Naive B cell (primary cell): ENCODE measurements around the gene TASL. TPM values are rescaled to one million over a fixed set of nuclear protein-coding genes. Genes with fewer than 3 reads are reported as not detected.
"Not testable (repeated sequence)": the region's sequence is repeated elsewhere in the genome, so short reads cannot be mapped to it uniquely, and the experiment has no call there.

Source experiments
- ATAC-seq, 2 donors: fragments of 150-1000 bp; cut with Tn5 transposase; 2 replicates each; pipeline ENCODE4 v1.10.0; 2021; ENCODE audit warnings: low read depth in 2 of 2, mild to moderate bottlenecking in 2 of 2, moderate library complexity in 2 of 2
- DNase-seq: peaks from one replicate; pipeline ENCODE4 v3.0.0; 2022
- H3K27ac Mint-ChIP-seq, 6 donors: one replicate each; pipeline ENCODE4 v1.8.0; 2020 to 2022; ENCODE audit warnings: mild to moderate bottlenecking in 6 of 6, mixed read lengths in 6 of 6, moderate library complexity in 5 of 6, inconsistent platforms in 2 of 6
- H3K27me3 Mint-ChIP-seq, 3 donors: one replicate each; pipeline ENCODE4 v1.8.0; 2021 to 2022; ENCODE audit warnings: mixed read lengths in 3 of 3, mild to moderate bottlenecking in 1 of 3
- H3K36me3 Mint-ChIP-seq, 2 donors: one replicate each; pipeline ENCODE4 v1.8.0; 2020 to 2022; ENCODE audit warnings: mixed read lengths in 2 of 2, inconsistent platforms in 1 of 2, mild to moderate bottlenecking in 1 of 2
- H3K4me1 Mint-ChIP-seq, 3 donors: one replicate each; pipeline ENCODE4 v1.8.0; 2020 to 2022; ENCODE audit warnings: mixed read lengths in 3 of 3, inconsistent platforms in 1 of 3, mild to moderate bottlenecking in 1 of 3, moderate library complexity in 1 of 3
- H3K4me3 Mint-ChIP-seq, 8 donors: one replicate each; pipeline ENCODE4 v1.8.0; 2020 to 2022; ENCODE audit warnings: mild to moderate bottlenecking in 8 of 8, mixed read lengths in 8 of 8, moderate library complexity in 8 of 8, inconsistent platforms in 2 of 8
- H3K9me3 Mint-ChIP-seq, 7 donors: one replicate each; pipeline ENCODE4 v1.8.0; 2020 to 2022; ENCODE audit warnings: mixed read lengths in 7 of 7, mild to moderate bottlenecking in 5 of 7, inconsistent platforms in 2 of 7, moderate library complexity in 1 of 7
- polyA plus RNA-seq, 6 donors: library from polyadenylated mRNA; unstranded; fragments of 300-500 nt; fragmentation: Illumina TruSeq; gene quantifications; one replicate each; pipeline ENCODE4 v1.2.3, GENCODE V29; 2021; ENCODE audit warnings: low read depth in 6 of 6

Gene TASL
- polyA plus RNA-seq, 6 donors from 2014 or later, result 15.2 to 39.8 (median 32.9) TPM

DNA sequence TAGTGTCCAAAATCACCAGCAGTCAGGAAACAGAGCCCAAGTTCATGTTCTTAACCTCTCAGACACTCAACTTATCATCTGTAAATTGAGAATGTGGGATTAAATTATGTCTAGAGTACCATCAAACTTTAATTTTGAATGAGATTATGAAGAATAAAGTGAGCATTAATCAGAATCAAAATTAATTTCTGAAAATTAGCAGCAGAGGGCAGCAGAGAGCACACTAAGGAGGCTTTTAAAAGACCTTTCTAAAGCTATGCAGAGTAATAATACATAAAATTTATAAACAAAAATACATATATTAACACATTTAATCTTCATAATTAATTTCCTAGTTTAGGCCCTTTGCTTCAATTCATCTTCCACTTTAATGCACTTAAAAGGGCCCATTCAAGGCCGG is 7.1 kb downstream of the TASL start:
- Mint-ChIP-seq H3K36me3 (peaks cover 11 to 15% of the 10 kb centered on the region in 2 donors), H3K4me1 (peaks cover 34 to 49% (median 36%) of the 10 kb centered on the region in 3 donors), H3K4me3 (peak overlapping the region in 1 of 8 donors; percentile 36), H3K9me3 (no peaks in the 10 kb centered on the region), H3K27me3 (no peaks in the 10 kb centered on the region), H3K27ac (peak overlapping the region in 3 of 6 donors; percentile 62 to 77 (median 69))
- peak; percentile 33 for DNase-seq
- ATAC-seq, result peak; percentile 25 to 33

DNA sequence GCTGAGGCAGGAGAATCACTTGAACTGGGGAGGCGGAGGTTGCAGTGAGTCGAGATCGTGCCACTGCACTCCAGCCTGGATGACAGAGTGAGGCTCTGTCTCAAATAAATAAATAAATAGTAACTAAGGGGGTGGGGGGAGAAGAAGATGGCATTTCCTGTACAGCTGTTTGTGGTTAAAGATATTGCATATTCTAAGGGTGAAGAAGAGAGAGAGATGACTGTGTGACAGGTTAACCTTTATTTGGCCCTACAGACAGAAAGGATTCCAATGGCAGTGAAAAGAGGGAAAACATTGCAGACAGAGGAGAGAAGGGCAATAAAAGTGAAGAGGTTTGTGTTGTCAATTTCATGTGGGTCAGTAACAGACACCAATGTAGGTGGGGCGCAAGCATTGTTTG is 9.4 kb downstream of the TASL start:
- Mint-ChIP-seq H3K4me1 (peaks cover 29 to 44% (median 42%) of the 10 kb centered on the region in 3 donors), H3K27ac (peak overlapping the region in 5 of 6 donors; percentile 15 to 95 (median 68)), H3K4me3 (peak overlapping the region in 6 of 8 donors; percentile 18 to 59 (median 54)), H3K27me3 (no peaks in the 10 kb centered on the region), H3K9me3 (peaks cover 0 to 8% (median 0%) of the 10 kb centered on the region in 7 donors), H3K36me3 (peaks cover 14 to 27% of the 10 kb centered on the region in 2 donors)
- ATAC-seq (peak; percentile 76 to 85), DNase-seq (no peak)

DNA sequence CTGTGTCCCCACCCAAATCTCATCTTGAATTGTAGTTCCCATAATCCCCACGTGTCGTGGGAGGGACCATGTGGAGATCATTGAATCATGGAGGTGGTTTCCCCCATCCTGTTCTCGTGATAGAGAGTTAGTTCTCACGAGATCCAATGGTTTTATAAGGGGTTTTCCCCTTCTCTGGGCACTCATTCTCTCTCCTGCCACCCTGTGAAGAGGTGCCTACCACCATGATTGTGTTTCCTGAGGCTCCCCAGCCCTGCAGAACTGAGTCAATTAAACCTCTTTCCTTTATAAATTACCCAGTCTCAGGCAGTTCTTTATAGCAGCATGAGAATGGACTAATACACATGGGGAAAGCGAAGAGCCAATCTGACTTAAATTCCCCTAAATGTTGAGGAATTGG is 14.5 kb downstream of the TASL start:
- ATAC-seq, result peak; percentile 32 to 41
- Mint-ChIP-seq H3K4me1 (peaks cover 20 to 44% (median 40%) of the 10 kb centered on the region in 3 donors), H3K9me3 (peaks cover 0 to 11% (median 0%) of the 10 kb centered on the region in 7 donors), H3K36me3 (peaks cover 33 to 35% of the 10 kb centered on the region in 2 donors), H3K4me3 (peak overlapping the region in 2 of 8 donors; percentile 30 to 45), H3K27ac (peak overlapping the region; percentile 28 to 94 (median 88))
- not testable (repeated sequence) for DNase-seq, H3K27me3 Mint-ChIP-seq

DNA sequence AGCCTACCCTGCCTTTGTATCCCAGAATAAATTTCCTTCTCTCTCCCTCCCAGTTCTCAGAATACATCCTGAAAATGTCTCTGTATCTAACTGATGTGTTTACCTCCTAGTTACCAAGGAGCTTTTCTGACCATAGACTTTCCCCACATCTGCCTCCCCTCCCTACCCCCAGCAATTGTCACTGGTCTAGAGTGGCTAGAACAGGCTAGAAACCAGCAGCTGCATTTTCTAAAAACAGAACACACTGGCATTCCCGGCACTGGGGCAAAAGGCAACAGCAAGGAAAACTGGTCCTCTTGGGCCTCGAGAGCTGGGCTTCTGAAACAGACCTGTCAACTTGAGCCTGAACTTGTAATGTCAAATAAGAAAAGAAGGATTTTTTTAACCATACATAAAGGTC is 16.4 kb downstream of the TASL start:
- Mint-ChIP-seq H3K27ac (peak overlapping the region in 1 of 6 donors; percentile 75), H3K4me3 (peak overlapping the region in 1 of 8 donors; percentile 6), H3K9me3 (peaks cover 0 to 11% (median 0%) of the 10 kb centered on the region in 7 donors), H3K27me3 (no peaks in the 10 kb centered on the region), H3K36me3 (peaks cover 33 to 35% of the 10 kb centered on the region in 2 donors), H3K4me1 (peaks cover 16 to 38% (median 32%) of the 10 kb centered on the region in 3 donors)
- ATAC-seq (no peak), DNase-seq (no peak)

DNA sequence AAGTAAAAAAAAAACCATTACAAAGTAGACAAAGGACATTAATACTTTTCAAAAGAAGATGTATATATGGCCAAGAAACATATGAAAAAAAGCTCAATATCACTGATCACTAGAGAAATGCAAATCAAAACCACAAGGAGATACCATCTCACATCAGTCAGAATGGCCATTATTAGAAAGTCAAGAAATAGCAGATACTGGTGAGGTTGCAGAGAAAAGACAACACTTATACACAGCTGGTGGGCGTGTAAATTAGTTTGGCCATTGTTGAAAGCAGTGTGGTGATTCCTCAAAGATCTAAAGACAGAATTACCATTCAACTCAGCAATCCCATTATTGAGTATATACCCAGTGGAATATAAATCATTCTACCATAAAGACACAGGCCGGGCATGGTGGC is 39.3 kb downstream of the TASL start:
- H3K27ac Mint-ChIP-seq, result no peak overlapping the region
- DNase-seq (no peak), ATAC-seq (no peak)
- H3K4me1 Mint-ChIP-seq, result peaks cover 0 to 4% (median 0%) of the 10 kb centered on the region in 3 donors
- no peaks in the 10 kb centered on the region for H3K36me3 Mint-ChIP-seq
- no peaks in the 10 kb centered on the region for H3K27me3 Mint-ChIP-seq
- H3K9me3 Mint-ChIP-seq, result peaks cover 0 to 8% (median 5%) of the 10 kb centered on the region in 7 donors
- no peak overlapping the region for H3K4me3 Mint-ChIP-seq

DNA sequence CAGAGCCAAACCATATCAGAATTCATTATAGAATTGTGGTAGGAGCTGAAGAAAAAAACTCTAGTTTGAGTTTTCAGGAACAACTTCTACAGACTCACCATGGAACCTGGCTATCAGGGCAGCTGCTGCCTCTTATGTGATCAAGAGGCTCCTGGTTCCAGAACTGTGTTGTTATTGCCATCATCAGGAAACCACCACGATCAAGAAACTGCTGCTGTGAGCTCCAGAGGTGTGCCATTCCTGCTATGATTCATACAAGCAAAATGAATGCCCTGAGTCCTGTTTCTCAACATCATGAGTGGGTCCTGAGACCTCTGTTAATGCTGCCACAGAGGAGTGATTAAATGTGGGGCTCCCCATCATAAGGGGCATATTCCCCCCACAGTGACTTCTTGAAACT is 43.7 kb downstream of the TASL start:
- peaks cover 0 to 4% (median 0%) of the 10 kb centered on the region in 3 donors for H3K4me1 Mint-ChIP-seq
- ATAC-seq (no peak), DNase-seq (no peak)

DNA sequence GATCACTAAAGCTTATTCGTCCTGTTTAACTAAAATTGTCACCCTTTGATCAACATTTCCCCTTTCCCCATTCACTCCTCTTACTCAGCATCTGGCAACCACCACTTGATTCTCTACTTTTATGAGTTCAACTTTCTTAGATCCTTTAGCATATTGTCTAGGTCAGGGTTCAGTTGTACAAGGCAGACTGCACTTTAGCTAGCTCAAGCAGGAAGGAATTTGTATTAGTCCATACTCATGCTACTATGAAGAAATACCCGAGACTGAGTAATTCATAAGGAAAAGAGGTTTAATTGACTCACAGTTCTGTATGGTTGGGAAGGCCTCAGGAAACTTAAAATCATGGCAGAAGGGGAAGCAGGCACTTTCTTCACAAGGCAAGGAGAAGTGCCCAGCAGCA is 44.3 kb downstream of the TASL start:
- peak overlapping the region in 1 of 6 donors; percentile 47 for H3K27ac Mint-ChIP-seq
- ATAC-seq (no peak), DNase-seq (no peak)
- H3K9me3 Mint-ChIP-seq, result peaks cover 0 to 6% (median 1%) of the 10 kb centered on the region in 7 donors
- peaks cover 0 to 9% of the 10 kb centered on the region in 2 donors for H3K36me3 Mint-ChIP-seq
- no peak overlapping the region for H3K4me3 Mint-ChIP-seq
- H3K4me1 Mint-ChIP-seq, result peaks cover 0 to 2% (median 0%) of the 10 kb centered on the region in 3 donors
- H3K27me3 Mint-ChIP-seq, result no peaks in the 10 kb centered on the region

More for the DNA sequence above, 43.7 kb downstream of the TASL start:
- no peak overlapping the region for H3K4me3 Mint-ChIP-seq
- H3K27me3 Mint-ChIP-seq, result no peaks in the 10 kb centered on the region
- H3K36me3 Mint-ChIP-seq, result peaks cover 0 to 9% of the 10 kb centered on the region in 2 donors
- H3K27ac Mint-ChIP-seq, result no peak overlapping the region
- H3K9me3 Mint-ChIP-seq, result peaks cover 0 to 6% (median 0%) of the 10 kb centered on the region in 7 donors

DNA sequence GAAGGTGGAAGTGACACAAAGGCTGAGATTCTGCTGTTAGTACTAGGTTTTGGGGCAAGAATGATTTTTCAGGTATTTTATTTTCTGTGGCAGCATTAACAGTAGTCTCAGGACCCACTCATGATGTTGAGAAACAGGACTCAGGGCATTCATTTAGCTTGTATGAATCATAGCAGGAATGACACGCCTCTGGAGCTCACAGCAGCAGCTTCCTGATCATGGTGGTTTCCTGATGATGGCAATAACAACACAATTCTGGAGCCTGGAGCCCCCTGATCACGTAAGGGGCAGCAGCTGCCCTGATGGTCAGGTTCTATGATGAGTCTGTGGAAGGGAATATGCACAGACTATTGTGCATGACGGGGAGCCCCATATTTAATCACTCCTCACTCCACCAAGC is 47.0 kb downstream of the TASL start:
- no peak overlapping the region for H3K27ac Mint-ChIP-seq
- H3K4me1 Mint-ChIP-seq, result no peaks in the 10 kb centered on the region
- H3K36me3 Mint-ChIP-seq, result peaks cover 0 to 9% of the 10 kb centered on the region in 2 donors
- DNase-seq (no peak), ATAC-seq (no peak)
- H3K9me3 Mint-ChIP-seq, result peaks cover 0 to 14% (median 0%) of the 10 kb centered on the region in 7 donors
- no peak overlapping the region for H3K4me3 Mint-ChIP-seq
- no peaks in the 10 kb centered on the region for H3K27me3 Mint-ChIP-seq

DNA sequence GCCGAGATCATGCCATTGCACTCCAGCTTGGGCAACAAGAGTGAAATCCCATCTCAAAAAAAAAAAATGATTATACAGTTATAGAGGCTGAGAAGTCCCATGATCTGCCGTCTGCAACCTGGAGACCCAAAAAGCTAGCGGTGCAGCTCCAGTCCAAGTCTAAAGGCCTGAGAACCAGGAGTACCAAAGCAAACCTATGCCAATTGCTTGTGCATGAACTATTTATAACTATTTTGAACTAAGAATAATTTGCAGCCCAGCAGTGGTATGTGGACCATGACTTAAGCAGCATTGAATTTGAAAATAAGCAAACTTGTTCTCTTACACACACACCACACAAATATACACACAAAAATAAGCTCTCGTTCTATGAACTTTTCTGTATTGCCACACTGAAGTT is 51.8 kb downstream of the TASL start:
- no peak for ATAC-seq
- H3K4me3 Mint-ChIP-seq, result no peak overlapping the region
- peaks cover 0 to 14% (median 1%) of the 10 kb centered on the region in 7 donors for H3K9me3 Mint-ChIP-seq
- H3K27ac Mint-ChIP-seq, result no peak overlapping the region
- peaks cover 0 to 5% of the 10 kb centered on the region in 2 donors for H3K36me3 Mint-ChIP-seq
- no peak for DNase-seq
- no peaks in the 10 kb centered on the region for H3K4me1 Mint-ChIP-seq
- H3K27me3 Mint-ChIP-seq, result no peaks in the 10 kb centered on the region

DNA sequence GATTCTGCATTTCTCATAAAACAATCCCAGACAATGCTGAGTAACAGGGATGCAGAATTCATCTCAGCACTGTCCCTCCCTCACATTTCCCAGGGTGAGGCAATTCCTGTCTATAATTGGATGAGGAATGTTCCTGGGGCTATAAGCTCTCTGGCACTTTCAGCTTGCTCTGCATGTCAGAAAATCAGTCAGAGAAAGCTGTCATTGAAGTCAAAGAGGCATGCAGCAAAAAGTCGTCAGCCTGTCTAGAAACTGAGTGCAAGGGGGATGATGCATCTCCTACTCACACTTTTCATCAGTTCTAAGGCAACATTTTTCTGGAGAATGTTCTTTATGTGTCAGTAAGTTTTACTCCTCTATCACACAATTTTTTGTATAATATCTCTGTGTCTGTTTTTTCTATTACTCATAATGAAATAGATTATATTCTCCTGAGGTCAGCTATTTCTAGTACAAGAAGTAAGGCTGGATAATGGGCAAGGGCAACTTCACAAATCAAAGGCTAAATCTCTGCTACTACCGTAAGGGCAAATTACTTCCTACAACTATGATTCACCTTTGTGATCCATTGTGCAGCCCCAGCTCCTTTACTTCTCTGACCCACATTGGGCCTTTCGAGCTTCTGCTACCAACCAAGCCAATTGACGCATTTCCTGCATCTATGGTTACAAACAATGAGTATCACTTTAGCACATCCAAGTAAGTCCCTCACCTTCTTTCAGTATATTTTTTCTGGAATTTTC is 56.0 kb downstream of the TASL start:
- no peak overlapping the region for H3K27ac Mint-ChIP-seq
- ATAC-seq (no peak), DNase-seq (no peak)
- peaks cover 0 to 4% of the 10 kb centered on the region in 2 donors for H3K36me3 Mint-ChIP-seq
- peaks cover 0 to 1% (median 0%) of the 10 kb centered on the region in 7 donors for H3K9me3 Mint-ChIP-seq
- no peaks in the 10 kb centered on the region for H3K27me3 Mint-ChIP-seq
- no peaks in the 10 kb centered on the region for H3K4me1 Mint-ChIP-seq
- H3K4me3 Mint-ChIP-seq, result no peak overlapping the region

DNA sequence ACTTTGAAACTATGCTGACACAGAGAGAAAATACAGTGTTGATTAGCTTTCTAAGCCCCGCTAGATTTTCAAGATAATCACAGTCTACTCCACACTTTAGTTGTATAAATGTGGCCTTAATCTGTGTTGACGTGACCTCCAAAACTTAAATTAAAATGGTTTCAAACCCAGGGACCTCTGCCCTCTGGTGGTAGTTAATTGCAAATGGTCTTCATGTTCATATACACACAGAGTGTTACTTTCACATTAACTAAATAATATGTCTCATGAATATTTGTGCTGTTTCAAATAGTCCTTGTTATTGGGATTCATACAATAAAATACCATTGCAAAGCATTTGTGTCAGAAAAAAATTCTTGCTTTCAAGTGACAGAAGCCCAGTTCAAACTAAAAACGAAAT is 64.3 kb downstream of the TASL start:
- DNase-seq, result no peak

More for the DNA sequence above, 64.3 kb downstream of the TASL start:
- H3K9me3 Mint-ChIP-seq, result peaks cover 0 to 3% (median 0%) of the 10 kb centered on the region in 7 donors
- H3K4me3 Mint-ChIP-seq, result no peak overlapping the region
- no peak overlapping the region for H3K27ac Mint-ChIP-seq
- no peaks in the 10 kb centered on the region for H3K27me3 Mint-ChIP-seq
- H3K4me1 Mint-ChIP-seq, result no peaks in the 10 kb centered on the region
- ATAC-seq, result no peak
- no peaks in the 10 kb centered on the region for H3K36me3 Mint-ChIP-seq
